Hypothalamus (tissue), 51 donors: ENCODE data around the gene SLC25A22.

Experiments
- DNase-seq, 51 donors: peaks; one replicate each; lab custom pipeline; 2025; lab: John Stamatoyannopoulos, UW

SLC25A22 gene

DNA sequence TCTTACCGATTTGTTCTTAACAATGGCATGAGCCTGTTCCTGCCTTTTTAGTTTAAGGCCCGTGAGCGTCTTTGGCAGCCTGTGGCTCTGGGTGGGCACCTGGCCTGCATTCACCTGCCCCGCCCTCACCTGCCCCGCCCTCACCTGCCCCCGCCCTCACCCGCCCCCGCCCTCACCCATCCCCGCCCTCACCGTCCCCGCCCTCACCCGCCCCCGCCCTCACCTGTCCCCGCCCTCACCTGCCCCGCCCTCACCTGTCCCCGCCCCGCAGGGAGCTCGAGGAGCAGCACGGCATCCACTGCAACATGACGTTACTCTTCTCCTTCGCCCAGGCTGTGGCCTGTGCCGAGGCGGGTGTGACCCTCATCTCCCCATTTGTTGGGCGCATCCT lies 35.0 kb downstream of the SLC25A22 start:
- no peak for DNase-seq

- DNase-seq, result peak in 27 of 51 donors; percentile 19 to 64 (median 49)
Observed at GRCh38 chr11:762421-763072, 35.5 kb downstream of the SLC25A22 start.

- no peak for DNase-seq
Observed at GRCh38 chr11:761526-762108, 36.5 kb downstream of the SLC25A22 start.

GRCh38 chr11:760236-760635 lies 37.8 kb downstream of the SLC25A22 start:
- DNase-seq, result no peak

- DNase-seq, result no peak
Observed at GRCh38 chr11:749731-750130, 48.4 kb downstream of the SLC25A22 start.

DNA sequence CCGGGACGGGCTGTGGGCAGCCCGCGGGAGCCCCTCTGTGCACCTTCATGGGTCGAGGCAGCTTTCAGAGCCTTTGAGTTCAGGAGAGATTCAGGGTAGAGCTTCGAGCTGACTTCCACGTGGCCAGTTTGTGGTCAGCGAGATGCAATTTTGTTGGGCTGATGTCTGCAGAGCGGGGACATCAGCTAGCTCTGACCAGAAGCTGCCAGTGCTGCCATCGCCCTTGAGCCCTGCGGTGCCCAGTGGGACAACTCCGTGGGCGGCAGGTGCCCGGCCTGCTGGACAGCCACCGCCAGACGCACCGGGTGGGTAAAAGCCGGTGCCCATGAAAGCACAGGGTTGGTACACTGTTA lies 50.1 kb downstream of the SLC25A22 start:
- peak in 2 of 51 donors; percentile 14 to 51 for DNase-seq

- peak; percentile 42 to 97 (median 86) for DNase-seq
Observed at GRCh38 chr11:747158-748006, 50.7 kb downstream of the SLC25A22 start, which contains the start of gene TALDO1. Gene TALDO1, plus strand, starts transcription at chr11:747464. Its CDS starts 18 bp downstream, at chr11:747482.

- DNase-seq, result peak in 24 of 51 donors; percentile 44 to 83 (median 59)
Observed at GRCh38 chr11:746289-747157, 51.6 kb downstream of the SLC25A22 start.

- DNase-seq, result no peak
Observed at GRCh38 chr11:745428-745827, 52.7 kb downstream of the SLC25A22 start.

- no peak for DNase-seq
Observed at GRCh38 chr11:742571-743201, 55.4 kb downstream of the SLC25A22 start.

DNA sequence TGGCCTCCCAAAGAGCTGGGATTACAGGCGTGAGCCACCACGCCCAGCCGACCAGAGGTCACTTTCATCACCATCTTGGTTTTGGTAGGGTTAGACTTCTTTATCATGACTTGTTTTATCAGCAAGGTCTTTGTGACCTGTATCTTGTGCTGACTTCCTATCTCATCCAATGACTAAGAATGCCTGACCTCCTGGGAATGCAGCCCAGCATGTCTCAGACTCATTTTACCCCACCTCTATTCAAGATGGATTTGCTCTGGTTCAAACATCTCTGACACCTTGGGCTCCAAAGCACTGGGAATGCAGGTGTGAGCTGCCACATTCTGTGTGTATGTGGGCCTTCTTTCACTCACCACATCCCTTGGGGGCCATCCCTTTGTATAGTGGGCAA lies 55.9 kb downstream of the SLC25A22 start:
- DNase-seq, result no peak
